ENCODE results near the gene C9orf152.

DNA sequence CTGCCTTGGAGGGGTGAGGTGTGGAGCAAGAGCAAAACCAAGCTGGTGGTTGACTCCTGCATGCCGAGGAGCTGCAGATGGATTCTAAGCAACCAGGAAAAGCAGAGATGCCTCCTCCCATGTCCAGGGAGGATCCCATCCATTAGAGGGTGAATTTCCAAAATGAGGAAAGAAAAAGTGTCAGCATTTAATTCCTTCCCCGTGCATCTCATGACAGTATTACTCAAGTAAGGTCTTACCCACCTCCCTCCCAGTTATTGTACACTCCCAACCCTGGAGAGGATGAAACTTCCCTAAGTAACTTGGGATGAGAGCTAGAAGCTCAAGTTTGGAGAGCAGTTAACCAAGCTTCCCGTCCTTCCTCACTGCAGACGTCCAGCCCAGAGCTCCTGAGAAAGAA lies 19.9 kb downstream of the C9orf152 start:
- TF ChIP-seq MYC (IDR thresholded peaks at IDR 0.05; ENCODE audit: low read depth, low read length) (no peak), POLR2A (IDR thresholded peaks at IDR 0.05; ENCODE audit: extremely low read depth, insufficient read length) (no peak)
- TF ChIP-seq, protein P1, sequence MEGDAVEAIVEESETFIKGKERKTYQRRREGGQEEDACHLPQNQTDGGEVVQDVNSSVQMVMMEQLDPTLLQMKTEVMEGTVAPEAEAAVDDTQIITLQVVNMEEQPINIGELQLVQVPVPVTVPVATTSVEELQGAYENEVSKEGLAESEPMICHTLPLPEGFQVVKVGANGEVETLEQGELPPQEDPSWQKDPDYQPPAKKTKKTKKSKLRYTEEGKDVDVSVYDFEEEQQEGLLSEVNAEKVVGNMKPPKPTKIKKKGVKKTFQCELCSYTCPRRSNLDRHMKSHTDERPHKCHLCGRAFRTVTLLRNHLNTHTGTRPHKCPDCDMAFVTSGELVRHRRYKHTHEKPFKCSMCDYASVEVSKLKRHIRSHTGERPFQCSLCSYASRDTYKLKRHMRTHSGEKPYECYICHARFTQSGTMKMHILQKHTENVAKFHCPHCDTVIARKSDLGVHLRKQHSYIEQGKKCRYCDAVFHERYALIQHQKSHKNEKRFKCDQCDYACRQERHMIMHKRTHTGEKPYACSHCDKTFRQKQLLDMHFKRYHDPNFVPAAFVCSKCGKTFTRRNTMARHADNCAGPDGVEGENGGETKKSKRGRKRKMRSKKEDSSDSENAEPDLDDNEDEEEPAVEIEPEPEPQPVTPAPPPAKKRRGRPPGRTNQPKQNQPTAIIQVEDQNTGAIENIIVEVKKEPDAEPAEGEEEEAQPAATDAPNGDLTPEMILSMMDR (IDR thresholded peaks at IDR 0.05; ENCODE audit: low read depth, low read length) = no peak
- TF ChIP-seq, protein P2, sequence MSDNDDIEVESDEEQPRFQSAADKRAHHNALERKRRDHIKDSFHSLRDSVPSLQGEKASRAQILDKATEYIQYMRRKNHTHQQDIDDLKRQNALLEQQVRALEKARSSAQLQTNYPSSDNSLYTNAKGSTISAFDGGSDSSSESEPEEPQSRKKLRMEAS (IDR thresholded peaks at IDR 0.05; ENCODE audit: low read depth, low read length) = no peak
